Lung (tissue), 12 donors: Measurements from ENCODE around the gene KRTAP29-1. TPM values are rescaled to one million over a fixed set of nuclear protein-coding genes. Genes with fewer than 3 reads are reported as not detected.

Experiments used
- ATAC-seq: fragments of 200-7000 bp; cut with Tn5 transposase; one replicate; pipeline ENCODE4 v1.9.1; 2020; ENCODE audit warnings: moderate number of reproducible peaks; ENCODE audit not compliant: insufficient read depth, low FRiP score
- DNase-seq, 3 donors: peaks; one replicate each; pipeline ENCODE4 v3.0.0-alpha.2; 2013 to 2017
- H3K27ac ChIP-seq, 2 donors: one replicate each; pipeline ENCODE4 v1.5.1; 2013; ENCODE audit warnings: mild to moderate bottlenecking in 2 of 2, moderate library complexity in 2 of 2, control low read depth in 1 of 2, inconsistent platforms in 1 of 2, low read depth in 1 of 2, low read length in 1 of 2
- H3K27me3 ChIP-seq, 3 donors: one replicate each; pipeline ENCODE4 v1.5.1; 2013; ENCODE audit warnings: low read length in 2 of 3; ENCODE audit not compliant: control insufficient read depth in 3 of 3, insufficient read depth in 3 of 3
- H3K36me3 ChIP-seq, 4 donors: one replicate each; pipeline ENCODE4 v1.5.1; 2013; ENCODE audit warnings: low read length in 4 of 4, mild to moderate bottlenecking in 1 of 4, moderate library complexity in 1 of 4; ENCODE audit not compliant: control insufficient read depth in 4 of 4, insufficient read depth in 4 of 4
- H3K4me1 ChIP-seq, 5 donors: one replicate each; pipeline ENCODE4 v1.5.1; 2013; ENCODE audit warnings: low read length in 5 of 5, mild to moderate bottlenecking in 2 of 5, moderate library complexity in 1 of 5; ENCODE audit not compliant: control insufficient read depth in 5 of 5, insufficient read depth in 5 of 5
- H3K4me3 ChIP-seq: one replicate; pipeline ENCODE4 v1.5.1; 2013; ENCODE audit warnings: mild to moderate bottlenecking, control low read depth, moderate library complexity
- H3K9ac ChIP-seq, 2 donors: one replicate each; pipeline ENCODE4 v1.5.1; 2013; ENCODE audit warnings: low read length in 2 of 2, control low read depth in 1 of 2; ENCODE audit not compliant: insufficient read depth in 1 of 2
- H3K9me3 ChIP-seq, 4 donors: one replicate each; pipeline ENCODE4 v1.5.1; 2013; ENCODE audit warnings: low read length in 3 of 4, mild to moderate bottlenecking in 1 of 4, moderate library complexity in 1 of 4; ENCODE audit not compliant: control insufficient read depth in 4 of 4, insufficient read depth in 3 of 4
- WGBS, 2 donors: extraction: QIAGEN DNeasy Blood & Tissue Kit; methylation state at CpG; one replicate each; pipeline ENCODE4 v1.1.7; 2013; 5-methylcytosine and 5-hydroxymethylcytosine counted together
- polyA plus RNA-seq, 2 donors: library from polyadenylated mRNA; stranded (reverse); fragments of 200-250 nt; gene quantifications; one replicate each; pipeline ENCODE4 v1.2.1, GENCODE V29; 2013
- total RNA-seq, 2 donors: library from RNA; depleted of rRNA in 1 of 2; stranded (reverse); fragments of >200 nt in 1 of 2; gene quantifications; one replicate each; pipeline ENCODE4 v1.2.1, GENCODE V29; 2014 to 2021
- TF ChIP-seq, protein P1 (sequence below): IDR thresholded peaks from 2 replicates; pipeline ENCODE4 v1.5.1; 2012; ENCODE audit warnings: mild to moderate bottlenecking; ENCODE audit errors: control extremely low read depth, extremely low read depth
- donor health status: control.
- donor health status: control.
- donor health status: Bipolar disorder and iron deficiency.
- donor health status: healthy.
- donor health status: DM: yes; HTN: yes; CAD: no.

Gene KRTAP29-1
- total and polyA plus RNA-seq, 4 donors, result not detected

DNA sequence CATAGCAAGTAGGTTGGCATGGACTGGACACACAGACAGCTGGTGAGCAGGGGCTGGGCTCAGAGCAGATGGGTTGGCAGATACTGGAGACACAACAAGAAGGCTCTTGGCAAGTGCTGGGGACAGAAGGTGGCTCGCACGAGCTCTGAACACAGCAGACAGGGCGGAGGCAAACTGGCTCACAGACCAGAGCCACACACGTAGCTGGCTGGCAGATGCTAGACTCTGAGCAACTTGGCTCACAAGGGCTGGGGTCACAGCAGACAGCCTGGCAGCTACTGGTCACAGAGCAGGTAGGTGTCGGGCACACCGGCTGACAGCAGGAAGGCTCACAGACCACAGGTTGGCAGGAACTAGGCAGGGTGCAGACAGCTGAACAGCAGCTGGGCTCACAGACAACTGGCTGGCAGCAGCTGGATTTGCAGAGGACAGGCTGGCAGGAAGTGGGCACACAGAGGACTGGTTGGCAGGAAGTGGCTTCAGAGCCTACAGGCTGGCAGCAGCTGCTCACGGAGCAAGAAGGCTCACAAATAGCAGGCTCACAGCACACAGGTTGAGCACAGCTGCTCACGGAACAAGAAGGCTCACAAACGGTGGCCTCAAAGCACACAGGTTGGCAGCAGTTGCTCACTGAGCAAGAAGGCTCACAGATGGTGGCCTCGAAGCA is 5.7 kb upstream of the KRTAP29-1 start:
- DNase-seq (no peak), ATAC-seq (peak; percentile 47)
- WGBS, 2 donors, result 30 to 45% methylated on average over 10 of the region's 10 CpGs
- Histone ChIP-seq H3K4me3 (no peak overlapping the region), H3K27me3 (peaks cover 0 to 4% (median 0%) of the 10 kb centered on the region in 3 donors), H3K9me3 (no peaks in the 10 kb centered on the region), H3K9ac (no peak overlapping the region), H3K27ac (no peak overlapping the region), H3K4me1 (peaks cover 0 to 6% (median 0%) of the 10 kb centered on the region in 5 donors), H3K36me3 (no peaks in the 10 kb centered on the region)
- TF ChIP-seq, protein P1, sequence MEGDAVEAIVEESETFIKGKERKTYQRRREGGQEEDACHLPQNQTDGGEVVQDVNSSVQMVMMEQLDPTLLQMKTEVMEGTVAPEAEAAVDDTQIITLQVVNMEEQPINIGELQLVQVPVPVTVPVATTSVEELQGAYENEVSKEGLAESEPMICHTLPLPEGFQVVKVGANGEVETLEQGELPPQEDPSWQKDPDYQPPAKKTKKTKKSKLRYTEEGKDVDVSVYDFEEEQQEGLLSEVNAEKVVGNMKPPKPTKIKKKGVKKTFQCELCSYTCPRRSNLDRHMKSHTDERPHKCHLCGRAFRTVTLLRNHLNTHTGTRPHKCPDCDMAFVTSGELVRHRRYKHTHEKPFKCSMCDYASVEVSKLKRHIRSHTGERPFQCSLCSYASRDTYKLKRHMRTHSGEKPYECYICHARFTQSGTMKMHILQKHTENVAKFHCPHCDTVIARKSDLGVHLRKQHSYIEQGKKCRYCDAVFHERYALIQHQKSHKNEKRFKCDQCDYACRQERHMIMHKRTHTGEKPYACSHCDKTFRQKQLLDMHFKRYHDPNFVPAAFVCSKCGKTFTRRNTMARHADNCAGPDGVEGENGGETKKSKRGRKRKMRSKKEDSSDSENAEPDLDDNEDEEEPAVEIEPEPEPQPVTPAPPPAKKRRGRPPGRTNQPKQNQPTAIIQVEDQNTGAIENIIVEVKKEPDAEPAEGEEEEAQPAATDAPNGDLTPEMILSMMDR, result no peak

DNA sequence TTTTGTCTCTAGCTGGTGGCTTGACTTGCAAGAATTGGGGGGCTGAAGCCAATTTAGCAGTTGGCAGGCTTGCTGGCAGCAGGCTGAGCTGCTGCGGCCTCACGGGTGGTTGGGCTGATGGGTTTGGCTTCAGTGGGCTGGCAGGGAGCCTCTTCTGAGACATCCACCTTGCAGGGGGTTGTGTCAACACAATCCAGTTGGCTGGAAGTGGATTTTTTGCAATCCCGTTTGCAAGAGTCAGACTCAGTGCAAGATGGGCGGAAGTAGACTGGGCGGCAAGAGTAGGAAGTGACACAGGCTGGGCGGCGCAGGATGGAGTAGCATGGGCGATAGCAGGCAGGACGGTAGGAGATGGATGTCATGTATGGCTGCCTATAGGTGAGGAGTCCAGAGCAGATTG is 5.0 kb upstream of the KRTAP29-1 start:
- peaks cover 0 to 6% (median 0%) of the 10 kb centered on the region in 5 donors for H3K4me1 ChIP-seq
- H3K36me3 ChIP-seq, result no peaks in the 10 kb centered on the region
- H3K27ac ChIP-seq, result no peak overlapping the region
- H3K4me3 ChIP-seq, result no peak overlapping the region
- TF ChIP-seq, protein P1, result no peak
- 41 to 72% methylated on average over 9 of the region's 9 CpGs for WGBS, 2 donors
- ATAC-seq, result peak; percentile 47
- peaks cover 0 to 4% (median 0%) of the 10 kb centered on the region in 3 donors for H3K27me3 ChIP-seq
- H3K9me3 ChIP-seq, result no peaks in the 10 kb centered on the region
- H3K9ac ChIP-seq, result no peak overlapping the region
- no peak for DNase-seq

DNA sequence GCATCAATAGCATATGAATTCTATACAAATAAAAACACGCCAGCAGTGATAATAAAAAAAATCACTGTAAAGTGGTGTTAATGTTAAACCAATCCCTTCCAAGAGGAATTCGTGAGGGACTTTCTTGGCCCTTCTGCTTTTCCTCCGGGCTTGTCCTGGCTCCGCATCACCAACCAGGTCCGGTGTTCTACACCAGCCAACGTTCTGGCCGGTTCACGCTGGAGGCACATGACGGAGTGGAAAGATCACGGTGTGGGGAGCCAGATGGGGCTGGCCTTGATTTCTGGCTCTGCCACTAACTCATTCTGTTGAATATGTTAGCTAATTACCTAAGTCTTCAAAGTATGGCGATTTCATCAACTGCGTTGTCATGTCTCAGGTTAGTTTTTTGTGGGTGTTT is 1.4 kb upstream of the KRTAP29-1 start:
- Histone ChIP-seq H3K9ac (no peak overlapping the region), H3K27ac (no peak overlapping the region), H3K4me3 (no peak overlapping the region), H3K4me1 (peaks cover 0 to 6% (median 0%) of the 10 kb centered on the region in 5 donors), H3K9me3 (peaks cover 0 to 6% (median 0%) of the 10 kb centered on the region in 4 donors), H3K27me3 (no peaks in the 10 kb centered on the region), H3K36me3 (no peaks in the 10 kb centered on the region)
- ATAC-seq, result no peak
- WGBS, 2 donors, result 87 to 90% methylated on average over 12 of the region's 12 CpGs
- no peak for DNase-seq
- TF ChIP-seq, protein P1, result no peak

DNA sequence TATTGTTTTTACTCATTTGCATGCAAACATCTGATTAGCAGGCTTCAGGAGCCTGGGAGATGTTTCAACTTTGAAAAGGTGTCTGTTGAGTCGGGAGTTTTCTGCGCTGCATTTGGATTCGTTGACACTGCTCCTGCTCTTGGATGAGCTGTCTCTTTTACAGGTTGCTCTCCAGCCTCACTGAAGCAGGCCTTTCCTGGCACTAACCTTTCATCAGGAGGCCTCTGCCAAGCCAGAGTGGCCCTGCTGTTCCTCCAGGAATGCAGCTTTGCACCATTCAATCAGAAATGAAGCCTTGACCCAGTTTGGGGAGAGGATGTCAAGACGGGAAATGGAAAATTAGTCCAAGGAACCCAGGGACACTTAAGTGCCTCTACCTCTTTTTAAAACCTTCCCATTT is 330 bp upstream of the KRTAP29-1 start:
- Histone ChIP-seq H3K36me3 (no peaks in the 10 kb centered on the region), H3K4me1 (no peaks in the 10 kb centered on the region), H3K9me3 (peaks cover 0 to 6% (median 0%) of the 10 kb centered on the region in 4 donors), H3K4me3 (no peak overlapping the region), H3K27ac (no peak overlapping the region), H3K27me3 (no peaks in the 10 kb centered on the region), H3K9ac (no peak overlapping the region)
- DNase-seq (no peak), ATAC-seq (no peak)
- TF ChIP-seq, protein P1, result no peak
- WGBS, 2 donors, result 85 to 95% methylated on average over 4 of the region's 4 CpGs
